HEK293 (cell line): Measurements from ENCODE around the gene PNPLA2.

Experiments
- ZBTB17 ChIP-seq: fragments of 450-650 bp; formaldehyde crosslinking; IDR thresholded peaks from 2 replicates; pipeline ENCODE4 v1.5.1; 2016; ENCODE audit warnings: missing biosample characterization, missing genetic modification characterization
- ZNF121 ChIP-seq: fragments of 450-650 bp; formaldehyde crosslinking; IDR thresholded peaks from 2 replicates; pipeline ENCODE4 v1.5.1; 2016; ENCODE audit warnings: missing biosample characterization, missing genetic modification characterization
- ZNF138 ChIP-seq: fragments of 450-650 bp; formaldehyde crosslinking; IDR thresholded peaks from 2 replicates; pipeline ENCODE4 v1.5.1; 2016; ENCODE audit warnings: missing biosample characterization, missing genetic modification characterization, borderline replicate concordance
- ZNF140 ChIP-seq: fragments of 450-650 bp; formaldehyde crosslinking; IDR thresholded peaks from 2 replicates; pipeline ENCODE4 v1.5.1; 2016; ENCODE audit warnings: missing biosample characterization, missing genetic modification characterization
- ZNF174 ChIP-seq: fragments of 450-650 bp; formaldehyde crosslinking; IDR thresholded peaks from 2 replicates; pipeline ENCODE4 v1.5.0; 2017; ENCODE audit warnings: missing biosample characterization, mild to moderate bottlenecking, missing genetic modification characterization
- ZNF311 ChIP-seq: fragments of 450-650 bp; formaldehyde crosslinking; IDR thresholded peaks from 2 replicates; pipeline ENCODE4 v1.5.1; 2017; ENCODE audit warnings: missing biosample characterization, missing genetic modification characterization, borderline replicate concordance
- ZNF626 ChIP-seq: fragments of 450-650 bp; sonication (Bioruptor Pico); formaldehyde crosslinking; IDR thresholded peaks from 2 replicates; pipeline ENCODE4 v1.5.1; 2018; ENCODE audit warnings: missing biosample characterization, missing genetic modification characterization, inconsistent platforms
- ZNF830 ChIP-seq: fragments of 450-650 bp; IDR thresholded peaks from 2 replicates; pipeline ENCODE4 v1.5.0; 2018; ENCODE audit warnings: missing biosample characterization, missing genetic modification characterization, low read depth, mild to moderate bottlenecking, moderate library complexity
- TF ChIP-seq, protein P1 (sequence below): fragments of 450-650 bp; formaldehyde crosslinking; IDR thresholded peaks from 2 replicates; pipeline ENCODE4 v1.5.1; 2016; ENCODE audit warnings: missing biosample characterization, missing genetic modification characterization, low read depth
- TF ChIP-seq, protein P2 (sequence below): fragments of 450-650 bp; formaldehyde crosslinking; IDR thresholded peaks from 2 replicates; pipeline ENCODE4 v1.5.1; 2017; ENCODE audit warnings: missing biosample characterization, mild to moderate bottlenecking, missing genetic modification characterization, moderate library complexity
- TF ChIP-seq, protein P3 (sequence below): fragments of 450-650 bp; formaldehyde crosslinking; IDR thresholded peaks from 2 replicates; pipeline ENCODE4 v1.5.1; 2016; ENCODE audit warnings: missing biosample characterization, missing genetic modification characterization
- TF ChIP-seq, protein P4 (sequence below): fragments of 450-650 bp; formaldehyde crosslinking; IDR thresholded peaks from 2 replicates; pipeline ENCODE4 v1.5.1; 2016; ENCODE audit warnings: missing biosample characterization, missing genetic modification characterization
- TF ChIP-seq, protein P5 (sequence below): fragments of 450-650 bp; formaldehyde crosslinking; IDR thresholded peaks from 2 replicates; pipeline ENCODE4 v1.5.1; 2016; ENCODE audit warnings: missing biosample characterization, missing genetic modification characterization

DNA sequence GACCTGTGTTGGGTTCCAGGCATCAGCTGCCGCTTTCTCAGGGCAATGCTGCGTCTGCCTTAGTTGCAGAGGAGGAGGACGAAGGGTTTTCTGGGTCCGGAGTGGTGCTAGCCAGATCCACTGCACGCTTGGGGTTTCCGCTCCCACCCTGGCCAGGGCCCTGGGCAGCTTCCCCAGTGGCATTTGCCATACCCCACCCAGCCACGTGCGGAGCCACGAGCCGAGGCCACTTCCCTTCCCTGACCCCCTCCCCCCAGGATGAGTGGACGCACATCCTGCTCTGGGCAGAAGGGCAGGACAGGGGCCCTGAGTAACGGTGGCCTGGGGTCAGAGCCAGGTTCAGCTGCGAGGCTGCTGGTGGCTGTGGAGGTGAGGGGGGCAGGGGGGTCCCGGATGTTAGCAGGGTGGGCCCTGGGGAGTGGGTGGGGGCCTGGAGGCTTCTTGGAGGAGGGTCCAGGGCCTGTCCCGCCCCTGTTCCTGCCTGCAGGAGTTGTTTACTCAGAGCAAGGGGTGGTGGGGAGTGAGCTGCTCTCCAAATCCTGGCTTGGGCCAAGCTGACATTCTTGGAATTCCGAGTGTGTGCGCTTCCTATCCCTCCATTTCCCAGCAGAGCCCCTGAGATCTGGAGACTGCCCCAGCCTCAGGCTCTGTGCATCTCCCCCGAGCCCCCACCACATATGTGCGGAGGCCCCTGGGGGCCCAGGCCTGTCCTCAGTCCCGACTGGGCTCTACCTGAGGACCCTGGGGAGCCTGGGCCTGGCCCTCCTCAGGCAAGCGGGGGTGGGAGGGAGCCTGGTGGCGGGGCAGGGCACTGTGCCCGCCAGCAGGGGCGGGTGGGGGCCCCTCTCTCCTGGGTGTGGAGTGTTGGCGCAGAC, 25.3 kb downstream of the PNPLA2 start:
- TF ChIP-seq, protein P1, sequence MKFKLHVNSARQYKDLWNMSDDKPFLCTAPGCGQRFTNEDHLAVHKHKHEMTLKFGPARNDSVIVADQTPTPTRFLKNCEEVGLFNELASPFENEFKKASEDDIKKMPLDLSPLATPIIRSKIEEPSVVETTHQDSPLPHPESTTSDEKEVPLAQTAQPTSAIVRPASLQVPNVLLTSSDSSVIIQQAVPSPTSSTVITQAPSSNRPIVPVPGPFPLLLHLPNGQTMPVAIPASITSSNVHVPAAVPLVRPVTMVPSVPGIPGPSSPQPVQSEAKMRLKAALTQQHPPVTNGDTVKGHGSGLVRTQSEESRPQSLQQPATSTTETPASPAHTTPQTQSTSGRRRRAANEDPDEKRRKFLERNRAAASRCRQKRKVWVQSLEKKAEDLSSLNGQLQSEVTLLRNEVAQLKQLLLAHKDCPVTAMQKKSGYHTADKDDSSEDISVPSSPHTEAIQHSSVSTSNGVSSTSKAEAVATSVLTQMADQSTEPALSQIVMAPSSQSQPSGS: no peak
- TF ChIP-seq, protein P2, sequence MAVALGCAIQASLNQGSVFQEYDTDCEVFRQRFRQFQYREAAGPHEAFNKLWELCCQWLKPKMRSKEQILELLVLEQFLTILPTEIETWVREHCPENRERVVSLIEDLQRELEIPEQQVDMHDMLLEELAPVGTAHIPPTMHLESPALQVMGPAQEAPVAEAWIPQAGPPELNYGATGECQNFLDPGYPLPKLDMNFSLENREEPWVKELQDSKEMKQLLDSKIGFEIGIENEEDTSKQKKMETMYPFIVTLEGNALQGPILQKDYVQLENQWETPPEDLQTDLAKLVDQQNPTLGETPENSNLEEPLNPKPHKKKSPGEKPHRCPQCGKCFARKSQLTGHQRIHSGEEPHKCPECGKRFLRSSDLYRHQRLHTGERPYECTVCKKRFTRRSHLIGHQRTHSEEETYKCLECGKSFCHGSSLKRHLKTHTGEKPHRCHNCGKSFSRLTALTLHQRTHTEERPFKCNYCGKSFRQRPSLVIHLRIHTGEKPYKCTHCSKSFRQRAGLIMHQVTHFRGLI (tag by site-specific recombination): no peak
- TF ChIP-seq, protein P3, sequence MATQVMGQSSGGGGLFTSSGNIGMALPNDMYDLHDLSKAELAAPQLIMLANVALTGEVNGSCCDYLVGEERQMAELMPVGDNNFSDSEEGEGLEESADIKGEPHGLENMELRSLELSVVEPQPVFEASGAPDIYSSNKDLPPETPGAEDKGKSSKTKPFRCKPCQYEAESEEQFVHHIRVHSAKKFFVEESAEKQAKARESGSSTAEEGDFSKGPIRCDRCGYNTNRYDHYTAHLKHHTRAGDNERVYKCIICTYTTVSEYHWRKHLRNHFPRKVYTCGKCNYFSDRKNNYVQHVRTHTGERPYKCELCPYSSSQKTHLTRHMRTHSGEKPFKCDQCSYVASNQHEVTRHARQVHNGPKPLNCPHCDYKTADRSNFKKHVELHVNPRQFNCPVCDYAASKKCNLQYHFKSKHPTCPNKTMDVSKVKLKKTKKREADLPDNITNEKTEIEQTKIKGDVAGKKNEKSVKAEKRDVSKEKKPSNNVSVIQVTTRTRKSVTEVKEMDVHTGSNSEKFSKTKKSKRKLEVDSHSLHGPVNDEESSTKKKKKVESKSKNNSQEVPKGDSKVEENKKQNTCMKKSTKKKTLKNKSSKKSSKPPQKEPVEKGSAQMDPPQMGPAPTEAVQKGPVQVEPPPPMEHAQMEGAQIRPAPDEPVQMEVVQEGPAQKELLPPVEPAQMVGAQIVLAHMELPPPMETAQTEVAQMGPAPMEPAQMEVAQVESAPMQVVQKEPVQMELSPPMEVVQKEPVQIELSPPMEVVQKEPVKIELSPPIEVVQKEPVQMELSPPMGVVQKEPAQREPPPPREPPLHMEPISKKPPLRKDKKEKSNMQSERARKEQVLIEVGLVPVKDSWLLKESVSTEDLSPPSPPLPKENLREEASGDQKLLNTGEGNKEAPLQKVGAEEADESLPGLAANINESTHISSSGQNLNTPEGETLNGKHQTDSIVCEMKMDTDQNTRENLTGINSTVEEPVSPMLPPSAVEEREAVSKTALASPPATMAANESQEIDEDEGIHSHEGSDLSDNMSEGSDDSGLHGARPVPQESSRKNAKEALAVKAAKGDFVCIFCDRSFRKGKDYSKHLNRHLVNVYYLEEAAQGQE (tag by site-specific recombination): peak; percentile 80
- TF ChIP-seq, protein P4, sequence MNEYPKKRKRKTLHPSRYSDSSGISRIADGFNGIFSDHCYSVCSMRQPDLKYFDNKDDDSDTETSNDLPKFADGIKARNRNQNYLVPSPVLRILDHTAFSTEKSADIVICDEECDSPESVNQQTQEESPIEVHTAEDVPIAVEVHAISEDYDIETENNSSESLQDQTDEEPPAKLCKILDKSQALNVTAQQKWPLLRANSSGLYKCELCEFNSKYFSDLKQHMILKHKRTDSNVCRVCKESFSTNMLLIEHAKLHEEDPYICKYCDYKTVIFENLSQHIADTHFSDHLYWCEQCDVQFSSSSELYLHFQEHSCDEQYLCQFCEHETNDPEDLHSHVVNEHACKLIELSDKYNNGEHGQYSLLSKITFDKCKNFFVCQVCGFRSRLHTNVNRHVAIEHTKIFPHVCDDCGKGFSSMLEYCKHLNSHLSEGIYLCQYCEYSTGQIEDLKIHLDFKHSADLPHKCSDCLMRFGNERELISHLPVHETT (tag by site-specific recombination): no peak
- TF ChIP-seq, protein P5, sequence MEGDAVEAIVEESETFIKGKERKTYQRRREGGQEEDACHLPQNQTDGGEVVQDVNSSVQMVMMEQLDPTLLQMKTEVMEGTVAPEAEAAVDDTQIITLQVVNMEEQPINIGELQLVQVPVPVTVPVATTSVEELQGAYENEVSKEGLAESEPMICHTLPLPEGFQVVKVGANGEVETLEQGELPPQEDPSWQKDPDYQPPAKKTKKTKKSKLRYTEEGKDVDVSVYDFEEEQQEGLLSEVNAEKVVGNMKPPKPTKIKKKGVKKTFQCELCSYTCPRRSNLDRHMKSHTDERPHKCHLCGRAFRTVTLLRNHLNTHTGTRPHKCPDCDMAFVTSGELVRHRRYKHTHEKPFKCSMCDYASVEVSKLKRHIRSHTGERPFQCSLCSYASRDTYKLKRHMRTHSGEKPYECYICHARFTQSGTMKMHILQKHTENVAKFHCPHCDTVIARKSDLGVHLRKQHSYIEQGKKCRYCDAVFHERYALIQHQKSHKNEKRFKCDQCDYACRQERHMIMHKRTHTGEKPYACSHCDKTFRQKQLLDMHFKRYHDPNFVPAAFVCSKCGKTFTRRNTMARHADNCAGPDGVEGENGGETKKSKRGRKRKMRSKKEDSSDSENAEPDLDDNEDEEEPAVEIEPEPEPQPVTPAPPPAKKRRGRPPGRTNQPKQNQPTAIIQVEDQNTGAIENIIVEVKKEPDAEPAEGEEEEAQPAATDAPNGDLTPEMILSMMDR (tag by site-specific recombination): no peak
- TF ChIP-seq ZNF121 (tag by site-specific recombination): no peak
- TF ChIP-seq ZNF626 (tag by site-specific recombination): no peak
- no peak for TF ChIP-seq ZNF138 (tag by site-specific recombination)
- no peak for TF ChIP-seq ZBTB17 (tag by site-specific recombination)
- no peak for TF ChIP-seq ZNF140 (tag by site-specific recombination)
- TF ChIP-seq ZNF311 (tag by site-specific recombination): no peak
- no peak for TF ChIP-seq ZNF174 (tag by site-specific recombination)
- TF ChIP-seq ZNF830 (tag by site-specific recombination): no peak
